Prostate gland (tissue), 2 donors: Measurements from ENCODE around the gene SFT2D3. TPM values are rescaled to one million over a fixed set of nuclear protein-coding genes. Genes with fewer than 3 reads are reported as not detected.

ENCODE experiments used
- DNase-seq: peaks from one replicate; pipeline ENCODE4 v3.0.0-alpha.2; 2019; ENCODE audit warnings: low spot score
- H3K27ac ChIP-seq, 2 donors: fragments of 200-600 bp; sonication (generic); 2 replicates each; pipeline ENCODE4 v1.5.1; 2017 to 2019
- H3K27me3 ChIP-seq: fragments of 200-600 bp; sonication (generic); replicated peaks from 2 replicates; pipeline ENCODE4 v1.5.1; 2019; ENCODE audit not compliant: insufficient read depth
- H3K36me3 ChIP-seq, 2 donors: fragments of 200-600 bp; sonication (generic); 1 replicate in 1 of 2; 2 replicates in 1 of 2; pipeline versions ENCODE4 v1.5.1 to v1.8.1; 2017 to 2019
- H3K4me1 ChIP-seq: fragments of 200-600 bp; sonication (generic); replicated peaks from 2 replicates; pipeline ENCODE4 v1.5.1; 2019
- H3K4me3 ChIP-seq, 2 donors: fragments of 200-600 bp; sonication (generic); 2 replicates each; pipeline ENCODE4 v1.5.1; 2017 to 2019
- H3K9me3 ChIP-seq: fragments of 200-600 bp; sonication (generic); 2 replicates; pipeline ENCODE4 v1.5.1; 2017
- CTCF ChIP-seq, 4 experiments: fragments of 200-600 bp in 2 of 4; fragments of 450-650 bp in 2 of 4; sonication (generic) in 2 of 4; IDR thresholded peaks; 1 replicate in 3 of 4; 2 replicates in 1 of 4; pipeline ENCODE4 v1.5.1; 2016 to 2019; ENCODE audit warnings: antibody characterized with exemption in 4 of 4, mild to moderate bottlenecking in 2 of 4, moderate library complexity in 2 of 4
- POLR2A ChIP-seq: fragments of 450-650 bp; IDR thresholded peaks from one replicate; pipeline ENCODE4 v1.6.1; 2016; ENCODE audit warnings: antibody characterized with exemption, mild to moderate bottlenecking
- POLR2AphosphoS5 ChIP-seq: sonication (generic); formaldehyde crosslinking; IDR thresholded peaks from one replicate; pipeline ENCODE4 v1.6.1; 2017; ENCODE audit warnings: antibody characterized with exemption
- WGBS: methylation state at CpG from one replicate; pipeline ENCODE4 v1.1.5; 2018; 5-methylcytosine and 5-hydroxymethylcytosine counted together
- intact Hi-C: fragments of 100-400 bp; cut with DNase I; formaldehyde crosslinking; loops from one replicate; pipeline ENCODE4 v1.14.2; 2022
- total RNA-seq, 2 donors: library from RNA; depleted of rRNA; stranded (reverse); fragments of >200 nt; gene quantifications; one replicate each; pipeline ENCODE4 v1.1.0, GENCODE V29; 2016

Gene SFT2D3
- total RNA-seq, 2 donors from 2014 or later: 14.8 to 22.2 TPM

- 95% methylated on average over 5 of the region's 5 CpGs for WGBS
- H3K4me1 ChIP-seq: peaks cover 12% of the 10 kb centered on the region
- no peak for TF ChIP-seq POLR2AphosphoS5
- TF ChIP-seq CTCF (IDR thresholded peaks at IDR 0.05): no peak
- TF ChIP-seq POLR2A: no peak
- no peaks in the 10 kb centered on the region for H3K27me3 ChIP-seq
- DNase-seq: no peak
- intact Hi-C loops: no loop called here
- no peak overlapping the region for H3K4me3 ChIP-seq
- no peak overlapping the region for H3K27ac ChIP-seq
- H3K36me3 ChIP-seq: peaks cover 0 to under 1% of the 10 kb centered on the region in 2 donors
- H3K9me3 ChIP-seq: no peaks in the 10 kb centered on the region
These were observed 2.0 kb downstream of the SFT2D3 start for GRCh38 chr2:127703282-127703681.

GRCh38 chr2:127704641-127705390 is 3.5 kb downstream of the SFT2D3 start:
- no peaks in the 10 kb centered on the region for H3K9me3 ChIP-seq
- DNase-seq: no peak
- intact Hi-C loops: loop anchor here (5.0 kb wide), 1 partner anchor 113 kb away; no protein-coding TSS in a partner anchor
- peaks cover 4 to 8% of the 10 kb centered on the region in 2 donors for H3K36me3 ChIP-seq
- no peak overlapping the region for H3K4me3 ChIP-seq
- WGBS: 64% methylated on average over 5 of the region's 5 CpGs
- no peaks in the 10 kb centered on the region for H3K27me3 ChIP-seq
- TF ChIP-seq POLR2AphosphoS5 (no peak), POLR2A (no peak), CTCF (IDR thresholded peaks at IDR 0.05) (no peak)
- peaks cover 12% of the 10 kb centered on the region for H3K4me1 ChIP-seq
- H3K27ac ChIP-seq: no peak overlapping the region

- Histone ChIP-seq H3K27ac (no peak overlapping the region), H3K27me3 (no peaks in the 10 kb centered on the region), H3K36me3 (peaks cover 4 to 8% of the 10 kb centered on the region in 2 donors), H3K4me1 (peaks cover 12% of the 10 kb centered on the region), H3K4me3 (no peak overlapping the region), H3K9me3 (no peaks in the 10 kb centered on the region)
- TF ChIP-seq POLR2AphosphoS5 (no peak), CTCF (IDR thresholded peaks at IDR 0.05) (no peak), POLR2A (no peak)
- 82% methylated on average over 5 of the region's 5 CpGs for WGBS
- intact Hi-C loops: loop anchor here (5.0 kb wide), 1 partner anchor 113 kb away; no protein-coding TSS in a partner anchor
- DNase-seq: no peak
These were observed 4.2 kb downstream of the SFT2D3 start for GRCh38 chr2:127705391-127706065.

GRCh38 chr2:127706215-127706990 is 5.1 kb downstream of the SFT2D3 start:
- intact Hi-C loops: loop anchor here (5.0 kb wide), 1 partner anchor 114 kb away; no protein-coding TSS in a partner anchor
- Histone ChIP-seq H3K4me3 (no peak overlapping the region), H3K4me1 (peaks cover 12% of the 10 kb centered on the region), H3K27ac (no peak overlapping the region), H3K27me3 (no peaks in the 10 kb centered on the region), H3K9me3 (no peaks in the 10 kb centered on the region), H3K36me3 (peaks cover 4 to 8% of the 10 kb centered on the region in 2 donors)
- TF ChIP-seq CTCF (IDR thresholded peaks at IDR 0.05) (no peak), POLR2A (no peak), POLR2AphosphoS5 (no peak)
- WGBS: 85% methylated on average over 14 of the region's 14 CpGs
- no peak for DNase-seq
